Cardiac septum (tissue), 1 donor: ENCODE data around the gene IKZF3. TPM values are rescaled to one million over a fixed set of nuclear protein-coding genes. Genes with fewer than 3 reads are reported as not detected.
"Not testable (repeated sequence)": the region's sequence is repeated elsewhere in the genome, so short reads cannot be mapped to it uniquely, and the experiment has no call there.

Experiments used
- DNase-seq: peaks from one replicate; pipeline ENCODE4 v3.0.0-alpha.2; 2020; ENCODE audit warnings: low spot score
- intact Hi-C: fragments of 100-400 bp; cut with DNase I; formaldehyde crosslinking; loops from one replicate; pipeline ENCODE4 v1.14.0; 2022
- total RNA-seq: library from RNA; stranded (reverse); fragmentation: NEBNext Ultra II Directional; extraction: Animal tissue kit (Norgen Biotek cat#: 25700); gene quantifications from one replicate; pipeline ENCODE4 v1.2.1, GENCODE V29; 2021
- donor health status: DM: no; HTN: no; CAD: no.

The IKZF3 gene
- total RNA-seq, 1 donor from 2014 or later: 0.51 TPM

DNA sequence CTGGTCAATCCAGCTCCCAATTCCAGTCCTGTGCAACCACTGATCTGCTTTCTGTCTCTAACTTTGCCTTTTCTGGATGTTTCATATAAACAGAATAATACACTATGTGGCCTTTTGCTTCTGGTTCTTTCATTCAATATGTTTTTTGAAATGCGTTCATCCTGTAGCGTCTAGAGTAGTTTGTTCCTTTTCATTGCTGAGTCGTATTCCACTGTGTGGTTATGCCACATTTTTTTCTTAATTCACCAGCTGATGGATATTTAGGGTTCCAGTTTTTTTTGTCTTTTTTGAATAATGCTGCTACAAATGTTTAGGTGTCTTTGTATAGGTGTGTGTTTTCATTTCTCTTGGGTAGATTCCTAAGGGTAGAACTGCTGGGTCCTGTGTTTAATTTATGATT is 131.5 kb downstream of the IKZF3 start:
- intact Hi-C loops: loop anchor here (5.0 kb wide), 1 partner anchor 65 kb away; the partner anchor contains the start of genes PNMT and TCAP
- DNase-seq: no peak

DNA sequence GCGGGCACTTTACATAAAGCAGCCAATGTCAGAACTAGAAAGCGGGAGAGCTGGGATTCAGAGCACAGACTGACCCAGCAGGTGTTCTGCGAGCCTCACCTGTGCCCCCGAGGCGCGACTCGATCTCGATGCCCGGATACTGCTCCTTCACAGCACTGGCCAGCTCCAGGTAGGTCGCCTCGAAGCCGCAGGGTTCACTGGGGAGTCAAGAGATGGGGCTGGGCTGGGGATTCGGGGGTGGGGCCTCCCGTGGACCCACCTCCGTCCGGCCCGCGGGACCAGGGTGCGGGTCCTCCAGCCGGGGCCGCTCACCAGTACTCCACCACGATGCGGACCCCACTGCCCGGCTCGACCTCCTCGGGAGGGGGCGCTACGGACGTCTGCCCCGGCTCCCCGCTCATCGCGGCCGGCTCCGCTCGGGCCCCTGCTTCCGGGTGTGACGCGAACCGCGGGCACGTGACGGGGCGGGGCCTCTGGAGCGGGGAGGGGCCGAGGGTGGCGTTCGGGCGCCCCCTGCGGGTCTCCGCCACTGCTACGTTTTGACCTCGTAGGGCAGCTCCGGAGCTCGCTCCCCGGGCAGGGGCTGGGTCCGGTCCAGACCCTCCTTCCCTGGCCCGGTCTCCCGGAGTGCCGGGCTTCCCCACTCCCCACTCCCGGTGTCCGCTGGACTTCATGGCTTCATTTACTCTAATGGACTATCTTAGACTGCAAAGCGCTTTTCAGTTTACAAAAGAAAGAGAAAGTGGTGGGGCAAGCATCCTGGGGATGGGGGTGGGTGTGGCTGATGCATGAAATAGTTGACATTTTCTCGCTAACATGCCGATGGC is 133.8 kb downstream of the IKZF3 start, which contains the start of gene MIEN1:
Gene MIEN1, minus strand, starts transcription at position 438 of the 827 bp plus-strand sequence. Its CDS starts 37 bp downstream, at position 401.
- peak; percentile 97 for DNase-seq
- intact Hi-C loops: loop anchor here (5.0 kb wide), 1 partner anchor 63 kb away; the partner anchor contains the start of genes PNMT and TCAP

- intact Hi-C loops: loop anchor here (5.0 kb wide), 1 partner anchor 92 kb away; the partner anchor contains the start of gene STARD3
- DNase-seq: no peak
Measured at GRCh38 chr17:39729280-39729851, 134.7 kb downstream of the IKZF3 start.

- intact Hi-C loops: loop anchor here (5.0 kb wide), 1 partner anchor 90 kb away; the partner anchor contains the start of gene STARD3
Measured at GRCh38 chr17:39727556-39727955, 136.6 kb downstream of the IKZF3 start.

GRCh38 chr17:39726617-39727016 is 137.5 kb downstream of the IKZF3 start:
- intact Hi-C loops: loop anchor here (5.0 kb wide), 1 partner anchor 89 kb away; the partner anchor contains the start of gene STARD3
- DNase-seq: no peak

More at GRCh38 chr17:39727556-39727955, 136.6 kb downstream of the IKZF3 start:
- no peak for DNase-seq

DNA sequence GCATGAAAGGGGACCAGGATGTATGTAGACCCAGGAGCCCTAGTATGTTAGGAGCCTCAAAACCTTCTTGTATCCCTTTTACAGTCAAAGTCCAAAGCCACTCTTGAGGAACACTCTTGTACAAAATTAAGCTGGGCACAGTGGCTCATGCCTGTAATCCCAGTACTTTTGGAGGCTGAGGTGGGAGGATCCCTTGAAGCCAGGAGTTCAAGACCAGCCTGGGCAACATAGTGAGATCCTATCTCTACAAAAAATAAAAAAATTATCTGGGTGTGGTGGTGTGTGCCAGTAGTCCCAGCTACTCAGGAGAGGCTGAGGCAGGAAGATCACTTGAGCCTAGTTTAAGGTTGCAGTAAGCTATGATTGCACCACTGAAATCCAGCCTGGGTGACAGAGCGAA is 138.2 kb downstream of the IKZF3 start:
- DNase-seq: not testable (repeated sequence)
- intact Hi-C loops: loop anchor here (5.0 kb wide), 1 partner anchor 89 kb away; the partner anchor contains the start of gene STARD3

DNA sequence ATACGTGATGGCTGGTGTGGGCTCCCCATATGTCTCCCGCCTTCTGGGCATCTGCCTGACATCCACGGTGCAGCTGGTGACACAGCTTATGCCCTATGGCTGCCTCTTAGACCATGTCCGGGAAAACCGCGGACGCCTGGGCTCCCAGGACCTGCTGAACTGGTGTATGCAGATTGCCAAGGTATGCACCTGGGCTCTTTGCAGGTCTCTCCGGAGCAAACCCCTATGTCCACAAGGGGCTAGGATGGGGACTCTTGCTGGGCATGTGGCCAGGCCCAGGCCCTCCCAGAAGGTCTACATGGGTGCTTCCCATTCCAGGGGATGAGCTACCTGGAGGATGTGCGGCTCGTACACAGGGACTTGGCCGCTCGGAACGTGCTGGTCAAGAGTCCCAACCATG is 139.4 kb downstream of the IKZF3 start:
- intact Hi-C loops: loop anchor here (5.0 kb wide), 1 partner anchor 87 kb away; the partner anchor contains the start of gene STARD3
- DNase-seq: no peak

DNA sequence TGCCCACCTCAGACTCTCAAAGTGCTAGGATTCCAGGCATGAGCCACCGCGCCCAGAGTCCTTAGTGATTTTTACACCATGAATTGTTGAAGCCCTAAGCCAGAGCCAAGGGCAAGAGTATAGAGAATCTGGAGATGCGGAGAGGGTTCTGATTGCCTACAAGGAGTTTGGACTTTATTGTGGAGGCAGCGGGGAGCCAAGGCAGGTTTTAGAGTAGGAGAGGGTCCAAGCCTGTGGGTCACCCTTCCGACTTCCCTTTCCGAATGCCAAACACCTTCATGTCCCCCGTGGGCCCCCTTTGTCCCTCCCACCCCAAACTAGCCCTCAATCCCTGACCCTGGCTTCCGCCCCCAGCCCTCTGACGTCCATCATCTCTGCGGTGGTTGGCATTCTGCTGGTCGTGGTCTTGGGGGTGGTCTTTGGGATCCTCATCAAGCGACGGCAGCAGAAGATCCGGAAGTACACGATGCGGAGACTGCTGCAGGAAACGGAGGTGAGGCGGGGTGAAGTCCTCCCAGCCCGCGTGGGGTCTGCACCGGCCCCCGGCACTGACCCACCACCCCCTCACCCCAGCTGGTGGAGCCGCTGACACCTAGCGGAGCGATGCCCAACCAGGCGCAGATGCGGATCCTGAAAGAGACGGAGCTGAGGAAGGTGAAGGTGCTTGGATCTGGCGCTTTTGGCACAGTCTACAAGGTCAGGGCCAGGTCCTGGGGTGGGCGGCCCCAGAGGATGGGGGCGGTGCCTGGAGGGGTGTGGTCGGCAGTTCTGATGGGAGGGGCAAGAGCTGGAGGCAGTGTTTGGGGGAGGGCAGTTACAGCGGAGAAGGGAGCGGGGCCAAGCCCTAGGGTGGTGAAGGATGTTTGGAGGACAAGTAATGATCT is 140.9 kb downstream of the IKZF3 start:
- DNase-seq: no peak
- intact Hi-C loops: no loop called here

DNA sequence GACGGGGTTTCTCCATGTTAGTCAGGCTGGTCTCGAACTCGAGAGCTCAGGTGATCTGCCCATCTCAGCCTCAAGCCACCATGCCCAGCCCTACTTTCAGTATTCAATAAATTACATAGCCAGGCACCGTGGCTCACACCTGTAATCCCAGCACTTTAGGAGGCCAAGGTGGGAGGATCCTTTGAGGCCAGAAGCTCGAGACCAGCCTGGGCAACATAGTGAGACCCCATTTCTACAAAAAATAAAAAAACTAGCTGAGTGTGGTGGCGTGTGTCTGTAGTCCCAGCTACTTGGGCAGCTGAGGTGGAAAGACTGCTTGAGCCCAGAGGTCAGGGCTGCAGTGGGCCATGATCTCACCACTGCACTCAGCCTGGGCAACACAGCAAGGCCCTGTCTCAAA is 142.0 kb downstream of the IKZF3 start:
- no peak for DNase-seq
- intact Hi-C loops: no loop called here

DNA sequence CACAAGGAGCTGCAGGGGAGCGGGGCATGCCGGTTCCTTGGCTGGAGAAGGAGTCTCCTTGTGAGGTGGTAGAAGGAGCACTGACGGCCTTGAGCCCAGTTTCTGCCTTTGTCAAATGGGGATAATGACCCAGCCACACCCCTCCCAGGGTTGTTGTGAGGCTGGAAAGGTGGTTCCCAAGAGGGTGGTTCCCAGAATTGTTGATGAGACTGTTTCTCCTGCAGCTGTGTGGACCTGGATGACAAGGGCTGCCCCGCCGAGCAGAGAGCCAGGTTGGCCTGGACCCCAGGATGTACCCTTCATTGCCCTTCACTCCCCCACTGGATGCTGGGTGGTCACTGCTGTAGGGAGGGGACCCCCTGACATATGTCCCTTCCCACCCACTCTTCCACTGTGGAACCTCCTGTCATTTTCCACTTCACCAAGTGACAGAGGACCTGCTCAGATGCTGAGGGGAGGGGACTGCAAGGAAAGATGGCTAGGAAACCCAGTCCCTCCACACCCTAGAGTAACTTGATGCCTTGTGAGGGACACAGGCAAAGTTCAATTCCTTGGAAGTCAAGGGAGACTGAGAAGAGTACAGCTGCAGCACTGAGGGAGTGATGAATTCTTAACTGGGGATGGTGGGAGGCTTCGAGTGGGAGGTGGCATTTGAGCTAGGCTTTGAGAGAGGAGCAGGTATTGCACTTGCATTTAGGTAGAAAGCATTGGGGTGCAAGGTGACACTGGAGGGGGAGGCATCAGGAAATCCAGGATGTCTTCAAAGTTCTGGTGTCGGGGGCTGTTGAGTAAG is 144.4 kb downstream of the IKZF3 start:
- intact Hi-C loops: no loop called here
- no peak for DNase-seq

DNA sequence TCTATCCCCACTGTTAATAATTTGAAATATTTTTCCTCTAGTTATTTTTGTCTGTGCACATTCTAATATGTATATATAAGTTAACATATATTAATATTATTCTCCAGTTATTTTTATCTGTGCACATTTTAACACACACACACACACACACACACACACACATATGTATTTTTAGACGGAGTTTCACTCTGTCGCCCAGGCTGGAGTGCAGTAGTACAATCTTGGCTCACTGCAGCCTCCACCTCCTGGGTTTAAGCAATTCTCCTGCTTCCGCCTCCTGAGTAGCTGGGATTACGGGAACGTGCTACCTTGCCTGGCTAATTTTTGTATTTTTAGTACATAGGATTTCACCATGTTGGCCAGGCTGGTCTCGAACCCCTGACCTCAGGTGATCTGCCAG is 146.5 kb downstream of the IKZF3 start:
- DNase-seq: no peak
- intact Hi-C loops: no loop called here

DNA sequence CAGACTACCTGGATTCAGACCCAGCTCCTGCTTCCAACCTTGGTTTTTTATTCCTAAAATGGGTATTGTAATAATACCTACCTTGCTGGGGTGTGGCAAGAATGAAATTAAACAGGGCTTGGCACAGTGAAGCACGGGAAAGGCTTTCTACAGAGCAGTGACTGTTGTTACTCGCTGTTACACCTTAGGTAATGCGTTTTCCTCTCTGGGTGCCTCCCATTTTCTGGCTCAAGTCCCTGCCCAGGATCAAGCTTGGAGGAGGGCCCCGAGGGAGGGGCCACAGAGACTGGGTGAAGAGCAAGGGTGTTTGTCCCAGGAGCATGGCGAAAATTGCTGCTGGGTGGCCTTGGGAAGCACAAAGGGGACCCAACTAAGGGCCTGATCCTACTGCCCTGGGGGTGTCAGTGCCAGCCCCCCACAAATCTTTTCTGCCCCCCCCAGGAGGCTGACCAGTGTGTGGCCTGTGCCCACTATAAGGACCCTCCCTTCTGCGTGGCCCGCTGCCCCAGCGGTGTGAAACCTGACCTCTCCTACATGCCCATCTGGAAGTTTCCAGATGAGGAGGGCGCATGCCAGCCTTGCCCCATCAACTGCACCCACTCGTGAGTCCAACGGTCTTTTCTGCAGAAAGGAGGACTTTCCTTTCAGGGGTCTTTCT is 147.1 kb downstream of the IKZF3 start:
- intact Hi-C loops: no loop called here
- DNase-seq: no peak

- no peak for DNase-seq
Measured at GRCh38 chr17:39716073-39716818, 147.9 kb downstream of the IKZF3 start.

DNA sequence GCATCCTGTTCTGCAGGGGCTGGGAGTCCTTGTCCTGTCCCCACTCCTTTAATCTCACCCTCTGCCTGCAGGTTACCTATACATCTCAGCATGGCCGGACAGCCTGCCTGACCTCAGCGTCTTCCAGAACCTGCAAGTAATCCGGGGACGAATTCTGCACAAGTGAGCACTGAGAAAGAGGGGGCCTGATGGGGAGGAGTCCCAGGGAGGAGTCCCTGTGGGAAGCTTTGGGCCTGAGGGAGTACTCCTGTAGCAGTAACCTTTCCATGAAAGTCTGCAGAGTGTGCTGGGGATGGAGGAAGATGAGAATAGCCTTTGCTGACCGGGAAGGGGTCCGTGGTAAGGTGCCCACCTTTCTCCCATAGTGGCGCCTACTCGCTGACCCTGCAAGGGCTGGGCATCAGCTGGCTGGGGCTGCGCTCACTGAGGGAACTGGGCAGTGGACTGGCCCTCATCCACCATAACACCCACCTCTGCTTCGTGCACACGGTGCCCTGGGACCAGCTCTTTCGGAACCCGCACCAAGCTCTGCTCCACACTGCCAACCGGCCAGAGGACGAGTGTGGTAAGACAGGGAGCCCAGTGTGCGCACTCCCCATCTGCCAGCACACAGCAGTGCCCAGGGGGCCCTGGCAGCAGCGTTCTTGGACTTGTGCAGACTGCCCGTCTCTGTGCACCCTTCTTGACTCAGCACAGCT is 148.6 kb downstream of the IKZF3 start:
- intact Hi-C loops: no loop called here
- DNase-seq: no peak

More at GRCh38 chr17:39716073-39716818, 147.9 kb downstream of the IKZF3 start:
- intact Hi-C loops: no loop called here

DNA sequence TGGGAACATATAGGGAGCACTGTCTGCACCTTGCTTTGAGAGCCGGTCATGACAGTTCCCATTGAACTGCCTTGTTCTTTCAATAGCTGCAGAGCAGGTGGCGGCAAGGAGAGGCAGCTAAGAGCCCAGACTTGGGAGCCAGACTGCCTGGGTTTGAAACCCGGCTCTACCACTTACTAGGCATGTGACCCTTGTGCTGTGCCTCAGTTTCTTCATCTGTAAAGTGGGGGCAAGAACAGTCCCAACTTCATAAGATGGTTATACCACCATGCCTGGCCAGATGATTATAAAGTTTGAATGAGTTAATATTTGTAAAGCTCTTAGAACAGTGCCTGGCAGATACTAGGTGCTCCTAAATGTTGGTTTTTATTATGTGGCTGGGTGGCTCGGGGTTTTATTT is 149.9 kb downstream of the IKZF3 start:
- no peak for DNase-seq
- intact Hi-C loops: no loop called here

DNA sequence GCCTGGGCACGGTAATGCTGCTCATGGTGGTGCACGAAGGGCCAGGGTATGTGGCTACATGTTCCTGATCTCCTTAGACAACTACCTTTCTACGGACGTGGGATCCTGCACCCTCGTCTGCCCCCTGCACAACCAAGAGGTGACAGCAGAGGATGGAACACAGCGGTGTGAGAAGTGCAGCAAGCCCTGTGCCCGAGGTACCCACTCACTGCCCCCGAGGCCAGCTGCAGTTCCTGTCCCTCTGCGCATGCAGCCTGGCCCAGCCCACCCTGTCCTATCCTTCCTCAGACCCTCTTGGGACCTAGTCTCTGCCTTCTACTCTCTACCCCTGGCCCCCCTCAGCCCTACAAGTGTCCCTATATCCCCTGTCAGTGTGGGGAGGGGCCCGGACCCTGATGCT is 152.3 kb downstream of the IKZF3 start:
- no peak for DNase-seq

DNA sequence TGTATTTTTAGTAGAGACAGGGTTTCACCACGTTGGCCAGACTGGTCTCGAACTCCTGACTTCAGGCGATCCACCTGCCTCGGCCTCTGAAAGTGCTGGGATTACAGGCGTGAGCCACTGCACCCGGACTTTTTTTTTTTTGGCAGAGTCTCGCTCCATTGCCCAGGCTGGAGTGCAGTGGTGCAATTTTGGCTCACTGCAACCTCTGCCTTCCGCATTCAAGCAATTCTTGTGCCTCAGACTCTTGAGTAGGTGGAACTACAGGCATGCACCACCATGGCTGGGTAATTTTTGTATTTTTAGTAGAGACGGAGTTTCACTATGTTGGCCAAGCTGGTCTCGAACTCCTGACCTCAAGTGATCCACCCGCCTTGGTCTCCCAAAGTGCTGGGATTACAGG is 153.0 kb downstream of the IKZF3 start:
- DNase-seq, intact Hi-C loops: not testable (repeated sequence)

More for the DNA sequence above, 152.3 kb downstream of the IKZF3 start:
- intact Hi-C loops: no loop called here
